ENCODE measurements around the gene DNAJB12.

- TF ChIP-seq CTCF (IDR thresholded peaks at IDR 0.05) (no peak), POLR2A (IDR thresholded peaks at IDR 0.05) (no peak)
Measured at GRCh38 chr10:72367301-72367960, 12.7 kb upstream of the DNAJB12 start.
